Activated naive CD4-positive, alpha-beta T cell treated with anti-CD3 and anti-CD28 coated beads, Interleukin-2, amount 50 U/mL, for 24 hours (primary cell): Measurements from ENCODE around the gene HEPHL1.
A peak's percentile ranks its signal among the peaks of the same experiment; 100 is the strongest.

ENCODE experiments used
- H3K27ac Mint-ChIP-seq: one replicate; pipeline ENCODE4 v1.8.0; 2021; ENCODE audit warnings: mild to moderate bottlenecking, mixed read lengths
- H3K27me3 Mint-ChIP-seq: one replicate; pipeline ENCODE4 v1.8.0; 2021; ENCODE audit warnings: mixed read lengths
- H3K36me3 Mint-ChIP-seq: one replicate; pipeline ENCODE4 v1.8.0; 2021; ENCODE audit warnings: mixed read lengths
- H3K4me1 Mint-ChIP-seq: one replicate; pipeline ENCODE4 v1.8.0; 2021; ENCODE audit warnings: mixed read lengths
- H3K4me3 Mint-ChIP-seq: one replicate; pipeline ENCODE4 v1.8.0; 2021; ENCODE audit warnings: mild to moderate bottlenecking, mixed read lengths
- H3K9me3 Mint-ChIP-seq: one replicate; pipeline ENCODE4 v1.8.0; 2021; ENCODE audit warnings: mixed read lengths

Gene HEPHL1

GRCh38 chr11:94128291-94128745 is 107.2 kb downstream of the HEPHL1 start:
- Mint-ChIP-seq H3K4me1 (peaks cover 27% of the 10 kb centered on the region), H3K4me3 (peak overlapping the region; percentile 95), H3K27me3 (no peaks in the 10 kb centered on the region), H3K36me3 (no peaks in the 10 kb centered on the region), H3K9me3 (no peaks in the 10 kb centered on the region), H3K27ac (peak overlapping the region; percentile 88)

- H3K27ac Mint-ChIP-seq, result peak within 1 kb of the TSS; percentile 88
- H3K4me3 Mint-ChIP-seq, result peak within 1 kb of the TSS; percentile 95
- peaks cover 33% of the 10 kb centered on the region for H3K4me1 Mint-ChIP-seq
- H3K9me3 Mint-ChIP-seq, result no peaks in the 10 kb centered on the region
- H3K36me3 Mint-ChIP-seq, result peaks cover under 1% of the 10 kb centered on the region
- no peaks in the 10 kb centered on the region for H3K27me3 Mint-ChIP-seq
Measured at GRCh38 chr11:94128746-94129511, 107.8 kb downstream of the HEPHL1 start, which contains the start of gene PANX1. PANX1 (plus strand) TSS chr11:94128841; CDS start chr11:94129313, 472 bp downstream.

- H3K36me3 Mint-ChIP-seq, result peaks cover 2% of the 10 kb centered on the region
- no peak overlapping the region for H3K27ac Mint-ChIP-seq
- no peaks in the 10 kb centered on the region for H3K27me3 Mint-ChIP-seq
- no peak overlapping the region for H3K4me3 Mint-ChIP-seq
- H3K9me3 Mint-ChIP-seq, result no peaks in the 10 kb centered on the region
- H3K4me1 Mint-ChIP-seq, result peaks cover 41% of the 10 kb centered on the region
Measured at GRCh38 chr11:94129512-94130297, 108.6 kb downstream of the HEPHL1 start.

GRCh38 chr11:94130298-94131046 is 109.3 kb downstream of the HEPHL1 start:
- Mint-ChIP-seq H3K9me3 (no peaks in the 10 kb centered on the region), H3K36me3 (peaks cover 2% of the 10 kb centered on the region), H3K4me1 (peaks cover 49% of the 10 kb centered on the region), H3K27me3 (no peaks in the 10 kb centered on the region), H3K27ac (no peak overlapping the region), H3K4me3 (no peak overlapping the region)

GRCh38 chr11:94131047-94131717 is 110.0 kb downstream of the HEPHL1 start:
- no peaks in the 10 kb centered on the region for H3K27me3 Mint-ChIP-seq
- H3K36me3 Mint-ChIP-seq, result peaks cover 4% of the 10 kb centered on the region
- no peak overlapping the region for H3K4me3 Mint-ChIP-seq
- peaks cover 56% of the 10 kb centered on the region for H3K4me1 Mint-ChIP-seq
- H3K9me3 Mint-ChIP-seq, result no peaks in the 10 kb centered on the region
- H3K27ac Mint-ChIP-seq, result no peak overlapping the region

GRCh38 chr11:94131718-94132115 is 110.6 kb downstream of the HEPHL1 start:
- Mint-ChIP-seq H3K36me3 (peaks cover 6% of the 10 kb centered on the region), H3K4me3 (no peak overlapping the region), H3K27ac (no peak overlapping the region), H3K27me3 (no peaks in the 10 kb centered on the region), H3K9me3 (no peaks in the 10 kb centered on the region), H3K4me1 (peaks cover 58% of the 10 kb centered on the region)

GRCh38 chr11:94132152-94132558 is 111.0 kb downstream of the HEPHL1 start:
- H3K4me1 Mint-ChIP-seq, result peaks cover 58% of the 10 kb centered on the region
- no peak overlapping the region for H3K27ac Mint-ChIP-seq
- no peak overlapping the region for H3K4me3 Mint-ChIP-seq
- no peaks in the 10 kb centered on the region for H3K9me3 Mint-ChIP-seq
- peaks cover 7% of the 10 kb centered on the region for H3K36me3 Mint-ChIP-seq
- H3K27me3 Mint-ChIP-seq, result no peaks in the 10 kb centered on the region

GRCh38 chr11:94132823-94133408 is 111.8 kb downstream of the HEPHL1 start:
- peaks cover 51% of the 10 kb centered on the region for H3K4me1 Mint-ChIP-seq
- no peaks in the 10 kb centered on the region for H3K9me3 Mint-ChIP-seq
- H3K27ac Mint-ChIP-seq, result no peak overlapping the region
- peaks cover 7% of the 10 kb centered on the region for H3K36me3 Mint-ChIP-seq
- no peak overlapping the region for H3K4me3 Mint-ChIP-seq
- H3K27me3 Mint-ChIP-seq, result no peaks in the 10 kb centered on the region

- Mint-ChIP-seq H3K4me3 (no peak overlapping the region), H3K27me3 (no peaks in the 10 kb centered on the region), H3K27ac (peak overlapping the region; percentile 71), H3K36me3 (peaks cover 7% of the 10 kb centered on the region), H3K4me1 (peaks cover 52% of the 10 kb centered on the region), H3K9me3 (no peaks in the 10 kb centered on the region)
Measured at GRCh38 chr11:94133752-94134151, 112.6 kb downstream of the HEPHL1 start.

GRCh38 chr11:94134651-94135512 is 113.7 kb downstream of the HEPHL1 start:
- Mint-ChIP-seq H3K4me1 (peaks cover 58% of the 10 kb centered on the region), H3K4me3 (no peak overlapping the region)

GRCh38 chr11:94139416-94139815 is 118.3 kb downstream of the HEPHL1 start:
- H3K36me3 Mint-ChIP-seq, result peaks cover 6% of the 10 kb centered on the region
- H3K9me3 Mint-ChIP-seq, result no peaks in the 10 kb centered on the region
- no peak overlapping the region for H3K4me3 Mint-ChIP-seq
- no peak overlapping the region for H3K27ac Mint-ChIP-seq
- peaks cover 72% of the 10 kb centered on the region for H3K4me1 Mint-ChIP-seq
- no peaks in the 10 kb centered on the region for H3K27me3 Mint-ChIP-seq

More at GRCh38 chr11:94134651-94135512, 113.7 kb downstream of the HEPHL1 start:
- Mint-ChIP-seq H3K9me3 (no peaks in the 10 kb centered on the region), H3K36me3 (peaks cover 7% of the 10 kb centered on the region), H3K27ac (peak overlapping the region; percentile 65), H3K27me3 (no peaks in the 10 kb centered on the region)

- no peaks in the 10 kb centered on the region for H3K9me3 Mint-ChIP-seq
- H3K27me3 Mint-ChIP-seq, result no peaks in the 10 kb centered on the region
- peaks cover 6% of the 10 kb centered on the region for H3K36me3 Mint-ChIP-seq
- H3K4me3 Mint-ChIP-seq, result no peak overlapping the region
- H3K27ac Mint-ChIP-seq, result no peak overlapping the region
- peaks cover 72% of the 10 kb centered on the region for H3K4me1 Mint-ChIP-seq
Measured at GRCh38 chr11:94140154-94140655, 119.1 kb downstream of the HEPHL1 start.

GRCh38 chr11:94141511-94142307 is 120.6 kb downstream of the HEPHL1 start:
- Mint-ChIP-seq H3K4me3 (no peak overlapping the region), H3K27ac (no peak overlapping the region), H3K9me3 (no peaks in the 10 kb centered on the region), H3K4me1 (peaks cover 73% of the 10 kb centered on the region), H3K36me3 (peaks cover 5% of the 10 kb centered on the region), H3K27me3 (no peaks in the 10 kb centered on the region)
